NCI-H510A treated with DMSO at 0.1 percent for 48 hours (cell line): Measurements from ENCODE around the gene HPRT1.
"Not testable (repeated sequence)": the region's sequence is repeated elsewhere in the genome, so short reads cannot be mapped to it uniquely, and the experiment has no call there.

ENCODE experiments used
- DNase-seq: peaks from one replicate; lab custom pipeline; 2025; lab: John Stamatoyannopoulos, UW

The HPRT1 gene

GRCh38 chrX:134460005-134460861 is at the start of gene HPRT1:
TSS of gene HPRT1 (plus strand) at chrX:134460165. CDS start at chrX:134460312, 147 bp downstream.
- DNase-seq: peak; percentile 83

- DNase-seq: no peak
Measured at GRCh38 chrX:134416087-134416486, 43.9 kb upstream of the HPRT1 start.

GRCh38 chrX:134418317-134419113 is 41.5 kb upstream of the HPRT1 start:
- DNase-seq: no peak

GRCh38 chrX:134419784-134420183 is 40.2 kb upstream of the HPRT1 start:
- DNase-seq: no peak

- DNase-seq: no peak
Measured at GRCh38 chrX:134423606-134424005, 36.4 kb upstream of the HPRT1 start.

GRCh38 chrX:134426281-134426680 is 33.7 kb upstream of the HPRT1 start:
- no peak for DNase-seq

- no peak for DNase-seq
Measured at GRCh38 chrX:134431894-134432293, 28.1 kb upstream of the HPRT1 start.

- DNase-seq: no peak
Measured at GRCh38 chrX:134435894-134436293, 24.1 kb upstream of the HPRT1 start.

- no peak for DNase-seq
Measured at GRCh38 chrX:134443020-134443419, 16.9 kb upstream of the HPRT1 start.

GRCh38 chrX:134443461-134443860 is 16.5 kb upstream of the HPRT1 start:
- DNase-seq: no peak

- no peak for DNase-seq
Measured at GRCh38 chrX:134444681-134445080, 15.3 kb upstream of the HPRT1 start.

- no peak for DNase-seq
Measured at GRCh38 chrX:134452596-134452995, 7.4 kb upstream of the HPRT1 start.

GRCh38 chrX:134453631-134454030 is 6.3 kb upstream of the HPRT1 start:
- no peak for DNase-seq

- DNase-seq: no peak
Measured at GRCh38 chrX:134454506-134454905, 5.5 kb upstream of the HPRT1 start.

- DNase-seq: no peak
Measured at GRCh38 chrX:134457708-134458107, 2.3 kb upstream of the HPRT1 start.

- DNase-seq: no peak
Measured at GRCh38 chrX:134459683-134460004, 321 bp upstream of the HPRT1 start.

GRCh38 chrX:134460862-134461220 is 876 bp downstream of the HPRT1 start:
- DNase-seq: peak; percentile 43

- DNase-seq: no peak
Measured at GRCh38 chrX:134461437-134461836, 1.5 kb downstream of the HPRT1 start.

- DNase-seq: no peak
Measured at GRCh38 chrX:134462927-134463326, 3.0 kb downstream of the HPRT1 start.

GRCh38 chrX:134464453-134464852 is 4.5 kb downstream of the HPRT1 start:
- DNase-seq: not testable (repeated sequence)

GRCh38 chrX:134469486-134469885 is 9.5 kb downstream of the HPRT1 start:
- DNase-seq: no peak

GRCh38 chrX:134470013-134470412 is 10.0 kb downstream of the HPRT1 start:
- no peak for DNase-seq

- DNase-seq: no peak
Measured at GRCh38 chrX:134472041-134472440, 12.1 kb downstream of the HPRT1 start.
